BLaER1 (cell line): ENCODE measurements around the gene CALHM1.

Experiments
- H3K27ac ChIP-seq: shearing (Covaris generic); formaldehyde crosslinking; 2 replicates; pipeline ENCODE4 v1.8.1; 2022
- H3K27me3 ChIP-seq: shearing (Covaris generic); formaldehyde crosslinking; 2 replicates; pipeline ENCODE4 v1.8.1; 2022
- H3K36me3 ChIP-seq: shearing (Covaris generic); formaldehyde crosslinking; 2 replicates; pipeline ENCODE4 v1.8.1; 2022
- H3K4me1 ChIP-seq: shearing (Covaris generic); formaldehyde crosslinking; 2 replicates; pipeline ENCODE4 v1.8.1; 2022
- H3K4me2 ChIP-seq: shearing (Covaris generic); formaldehyde crosslinking; 2 replicates; pipeline ENCODE4 v1.8.1; 2022
- H3K4me3 ChIP-seq: shearing (Covaris generic); formaldehyde crosslinking; 2 replicates; pipeline ENCODE4 v1.8.1; 2022
- H3K9ac ChIP-seq: shearing (Covaris generic); formaldehyde crosslinking; 2 replicates; pipeline ENCODE4 v1.8.1; 2022
- H3K9me3 ChIP-seq: shearing (Covaris generic); formaldehyde crosslinking; 2 replicates; pipeline ENCODE4 v1.8.1; 2022
- H4K20me1 ChIP-seq: shearing (Covaris generic); formaldehyde crosslinking; 2 replicates; pipeline ENCODE4 v1.8.1; 2022
- Cebpa-rat ChIP-seq: shearing (Covaris generic); IDR thresholded peaks from 2 replicates; pipeline ENCODE4 v1.8.1; 2022

The CALHM1 gene

GRCh38 chr10:103498936-103499638 is 40.4 kb upstream of the CALHM1 start:
- H3K36me3 ChIP-seq = no peaks in the 10 kb centered on the region
- H3K4me2 ChIP-seq = no peak overlapping the region; the same call in 1 of the 2 replicates
- H3K9ac ChIP-seq = no peak overlapping the region
- H3K27me3 ChIP-seq = peaks cover 36% of the 10 kb centered on the region
- no peaks in the 10 kb centered on the region for H3K9me3 ChIP-seq
- peaks cover 11% of the 10 kb centered on the region for H4K20me1 ChIP-seq
- no peak overlapping the region for H3K27ac ChIP-seq
- peaks cover 17% of the 10 kb centered on the region for H3K4me1 ChIP-seq
- no peak for TF ChIP-seq Cebpa-rat
- no peak overlapping the region for H3K4me3 ChIP-seq

DNA sequence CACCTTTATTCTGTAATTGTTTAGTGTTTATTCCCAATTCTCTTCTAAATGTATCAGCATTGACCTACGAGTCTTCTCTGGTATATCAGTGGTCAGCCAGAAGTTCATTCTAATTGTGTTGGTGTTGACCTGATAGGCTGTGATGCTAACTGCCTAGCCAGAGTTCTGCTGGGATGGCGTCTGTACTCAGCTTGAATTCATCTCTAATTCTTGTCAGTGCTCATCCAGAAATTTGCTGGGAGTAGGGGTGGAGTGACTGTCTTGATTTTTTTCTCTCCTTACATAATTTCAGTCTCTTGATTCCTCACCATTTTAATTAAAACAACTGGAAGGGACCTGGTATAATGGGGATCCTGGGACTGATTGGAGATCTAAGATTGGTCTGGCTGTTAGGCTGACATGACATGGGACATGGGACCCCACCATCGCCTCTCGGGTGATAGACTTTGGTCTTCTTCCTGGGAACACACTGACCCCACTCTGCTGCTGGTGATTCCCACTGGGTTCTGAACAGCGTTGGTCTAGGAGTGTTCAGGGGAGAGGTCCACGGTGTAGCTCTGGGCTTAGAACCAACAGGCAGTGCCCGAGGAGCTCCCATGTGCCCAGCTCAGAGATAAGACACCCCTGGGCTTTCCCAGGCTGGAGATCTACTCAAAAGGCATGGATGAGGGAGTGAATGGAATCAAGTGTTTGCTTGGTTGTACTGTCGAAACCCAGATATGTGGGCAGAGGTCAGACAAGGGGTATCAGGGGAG is 38.6 kb upstream of the CALHM1 start:
- no peak overlapping the region for H3K4me2 ChIP-seq

DNA sequence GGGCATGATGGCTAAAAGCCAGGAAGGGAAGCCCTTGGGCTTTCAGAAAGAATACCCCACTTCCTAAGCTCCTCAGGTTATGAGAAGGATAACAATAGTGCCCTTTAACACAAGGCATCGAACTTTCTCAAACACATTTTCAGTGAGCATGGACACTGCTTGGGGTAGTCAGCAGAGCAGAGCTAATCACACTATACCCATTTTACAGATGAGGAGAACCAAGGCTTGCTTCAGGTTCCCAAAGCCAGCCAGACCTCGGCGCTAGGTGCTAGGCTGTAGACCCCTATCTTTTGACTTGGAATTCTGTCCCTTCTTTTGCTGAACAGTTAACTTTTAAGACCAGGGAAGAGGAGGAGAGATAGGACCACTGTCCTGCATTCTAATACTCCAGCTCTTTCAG is 36.6 kb upstream of the CALHM1 start:
- no peak overlapping the region for H3K9ac ChIP-seq
- no peak overlapping the region for H3K4me2 ChIP-seq
- no peaks in the 10 kb centered on the region for H3K36me3 ChIP-seq
- no peak overlapping the region for H3K27ac ChIP-seq
- no peak overlapping the region for H3K4me3 ChIP-seq
- TF ChIP-seq Cebpa-rat = no peak
- peaks cover 66% of the 10 kb centered on the region for H3K27me3 ChIP-seq
- H4K20me1 ChIP-seq = peaks cover 27% of the 10 kb centered on the region
- H3K9me3 ChIP-seq = no peaks in the 10 kb centered on the region
- peaks cover 28% of the 10 kb centered on the region for H3K4me1 ChIP-seq

More for the DNA sequence above, 38.6 kb upstream of the CALHM1 start:
- Histone ChIP-seq H3K9me3 (no peaks in the 10 kb centered on the region), H3K36me3 (no peaks in the 10 kb centered on the region), H3K27ac (no peak overlapping the region), H3K27me3 (peaks cover 54% of the 10 kb centered on the region), H3K4me1 (peaks cover 19% of the 10 kb centered on the region), H3K4me3 (no peak overlapping the region), H4K20me1 (peaks cover 22% of the 10 kb centered on the region), H3K9ac (no peak overlapping the region)
- no peak for TF ChIP-seq Cebpa-rat

- no peaks in the 10 kb centered on the region for H3K36me3 ChIP-seq
- H3K9me3 ChIP-seq = no peaks in the 10 kb centered on the region
- TF ChIP-seq Cebpa-rat = no peak
- peak overlapping the region; percentile 45; the same call in 1 of the 2 replicates for H3K9ac ChIP-seq
- peak overlapping the region; percentile 72 for H3K4me3 ChIP-seq
- H4K20me1 ChIP-seq = peaks cover 27% of the 10 kb centered on the region
- peaks cover 30% of the 10 kb centered on the region for H3K4me1 ChIP-seq
- H3K27me3 ChIP-seq = peaks cover 66% of the 10 kb centered on the region
- H3K27ac ChIP-seq = no peak overlapping the region
- H3K4me2 ChIP-seq = peak overlapping the region; percentile 98
Measured at GRCh38 chr10:103493916-103494877, 35.5 kb upstream of the CALHM1 start.

- Histone ChIP-seq H3K4me2 (peak within 1 kb of the TSS; percentile 98), H3K27me3 (peaks cover 66% of the 10 kb centered on the region), H3K27ac (no peak within 1 kb of the TSS), H3K9me3 (no peaks in the 10 kb centered on the region), H4K20me1 (peaks cover 27% of the 10 kb centered on the region), H3K4me1 (peaks cover 30% of the 10 kb centered on the region), H3K36me3 (no peaks in the 10 kb centered on the region), H3K4me3 (peak within 1 kb of the TSS; percentile 72), H3K9ac (peak within 1 kb of the TSS; percentile 45; the same call in 1 of the 2 replicates)
- TF ChIP-seq Cebpa-rat = no peak
Measured at GRCh38 chr10:103493362-103493915, 34.7 kb upstream of the CALHM1 start, which contains the start of gene NEURL1. TSS of gene NEURL1 (plus strand) at chr10:103493705. CDS start at chr10:103494388, 683 bp downstream.

GRCh38 chr10:103492655-103493261 is 34.1 kb upstream of the CALHM1 start:
- no peaks in the 10 kb centered on the region for H3K9me3 ChIP-seq
- H3K4me2 ChIP-seq = peak overlapping the region; percentile 98; the same call in 1 of the 2 replicates
- peaks cover 66% of the 10 kb centered on the region for H3K27me3 ChIP-seq
- no peak for TF ChIP-seq Cebpa-rat
- peaks cover 30% of the 10 kb centered on the region for H3K4me1 ChIP-seq
- no peak overlapping the region for H3K27ac ChIP-seq
- H3K4me3 ChIP-seq = peak overlapping the region; percentile 72
- H3K9ac ChIP-seq = no peak overlapping the region
- no peaks in the 10 kb centered on the region for H3K36me3 ChIP-seq
- peaks cover 27% of the 10 kb centered on the region for H4K20me1 ChIP-seq

GRCh38 chr10:103491729-103492364 is 33.1 kb upstream of the CALHM1 start:
- Histone ChIP-seq H3K9me3 (no peaks in the 10 kb centered on the region), H4K20me1 (peaks cover 27% of the 10 kb centered on the region), H3K36me3 (no peaks in the 10 kb centered on the region), H3K4me1 (peaks cover 30% of the 10 kb centered on the region), H3K4me2 (no peak overlapping the region), H3K4me3 (no peak overlapping the region), H3K9ac (no peak overlapping the region), H3K27ac (no peak overlapping the region), H3K27me3 (peaks cover 57% of the 10 kb centered on the region)
- no peak for TF ChIP-seq Cebpa-rat

GRCh38 chr10:103490986-103491314 is 32.2 kb upstream of the CALHM1 start:
- Histone ChIP-seq H3K4me1 (peaks cover 30% of the 10 kb centered on the region), H3K4me2 (peak overlapping the region; percentile 24; the same call in 1 of the 2 replicates), H3K27me3 (peaks cover 48% of the 10 kb centered on the region), H4K20me1 (peaks cover 27% of the 10 kb centered on the region), H3K36me3 (no peaks in the 10 kb centered on the region), H3K27ac (no peak overlapping the region), H3K9me3 (no peaks in the 10 kb centered on the region), H3K9ac (no peak overlapping the region), H3K4me3 (no peak overlapping the region)
- no peak for TF ChIP-seq Cebpa-rat
